Endodermal cell (in vitro differentiated cells): ENCODE measurements around the gene ZNF346. TPM values are rescaled to one million over a fixed set of nuclear protein-coding genes. Genes with fewer than 3 reads are reported as not detected.

Experiments used
- DNase-seq: peaks from one replicate; pipeline ENCODE4 v3.0.0-alpha.2; 2017
- H3K27ac ChIP-seq: 2 replicates; pipeline ENCODE4 v1.5.1; 2013; ENCODE audit warnings: mild to moderate bottlenecking, low read depth, low read length, moderate library complexity
- H3K27me3 ChIP-seq: 2 replicates; pipeline ENCODE4 v1.6.1; 2013; ENCODE audit warnings: mild to moderate bottlenecking, low read length, moderate library complexity; ENCODE audit not compliant: insufficient read depth, control insufficient read depth, poor library complexity, severe bottlenecking
- H3K36me3 ChIP-seq: 2 replicates; pipeline ENCODE4 v1.7.0; 2013; ENCODE audit warnings: mild to moderate bottlenecking, low read length, moderate library complexity; ENCODE audit not compliant: control insufficient read depth, insufficient read depth
- H3K4me1 ChIP-seq: one replicate; pipeline ENCODE4 v1.7.0; 2013; ENCODE audit warnings: low read length; ENCODE audit not compliant: control insufficient read depth, insufficient read depth
- H3K4me3 ChIP-seq: 2 replicates; pipeline ENCODE4 v1.5.1; 2013; ENCODE audit warnings: mild to moderate bottlenecking, low read length, moderate library complexity
- H3K9ac ChIP-seq: 2 replicates; pipeline ENCODE4 v1.6.1; 2013; ENCODE audit warnings: mild to moderate bottlenecking, low read length, moderate library complexity; ENCODE audit not compliant: poor library complexity, severe bottlenecking; ENCODE audit errors: extremely low read depth
- H3K9me3 ChIP-seq: 2 replicates; pipeline ENCODE4 v1.6.1; 2013; ENCODE audit warnings: mild to moderate bottlenecking, low read length, moderate library complexity; ENCODE audit not compliant: control insufficient read depth
- H3K27ac Mint-ChIP-seq: 2 replicates; pipeline ENCODE4 v1.8.0; 2020; ENCODE audit warnings: mixed read lengths
- H3K27me3 Mint-ChIP-seq: 2 replicates; pipeline ENCODE4 v1.8.0; 2021; ENCODE audit warnings: mild to moderate bottlenecking, mixed read lengths; ENCODE audit not compliant: insufficient read depth
- H3K36me3 Mint-ChIP-seq: 2 replicates; pipeline ENCODE4 v1.8.0; 2020; ENCODE audit warnings: low read depth, mixed read lengths
- H3K4me1 Mint-ChIP-seq: 2 replicates; pipeline ENCODE4 v1.8.0; 2020; ENCODE audit warnings: mixed read lengths
- H3K4me3 Mint-ChIP-seq: 2 replicates; pipeline ENCODE4 v1.8.0; 2020; ENCODE audit warnings: mild to moderate bottlenecking, moderate library complexity, mixed read lengths
- H3K9me3 Mint-ChIP-seq: 2 replicates; pipeline ENCODE4 v1.8.0; 2020; ENCODE audit warnings: mild to moderate bottlenecking, mixed read lengths
- WGBS, 2 experiments: methylation state at CpG; one replicate each; pipeline versions ENCODE4 v1.1.5 to v1.1.7; 2013; ENCODE audit warnings: missing lambda C conversion rate in 2 of 2, mixed read lengths in 1 of 2; ENCODE audit not compliant: insufficient coverage in 1 of 2, insufficient read length in 1 of 2; 5-methylcytosine and 5-hydroxymethylcytosine counted together
- total RNA-seq, 2 donors: library from RNA; stranded (reverse); fragmentation: NEBNext Ultra II Directional in 1 of 2; extraction: Animal tissue kit (Norgen Biotek cat#: 25700) in 1 of 2; gene quantifications; 2 replicates in 1 of 2; 3 replicates in 1 of 2; pipeline ENCODE4 v1.2.1, GENCODE V29; 2021
- TF ChIP-seq, protein P1 (sequence below): fragments of 200-600 bp; sonication (generic); conservative IDR thresholded peaks from 2 replicates; pipeline ENCODE4 v1.5.0; 2021; ENCODE audit warnings: antibody characterized with exemption, mild to moderate bottlenecking

The ZNF346 gene
- total RNA-seq, 2 donors from 2014 or later: 25.4 to 38.6 TPM

DNA sequence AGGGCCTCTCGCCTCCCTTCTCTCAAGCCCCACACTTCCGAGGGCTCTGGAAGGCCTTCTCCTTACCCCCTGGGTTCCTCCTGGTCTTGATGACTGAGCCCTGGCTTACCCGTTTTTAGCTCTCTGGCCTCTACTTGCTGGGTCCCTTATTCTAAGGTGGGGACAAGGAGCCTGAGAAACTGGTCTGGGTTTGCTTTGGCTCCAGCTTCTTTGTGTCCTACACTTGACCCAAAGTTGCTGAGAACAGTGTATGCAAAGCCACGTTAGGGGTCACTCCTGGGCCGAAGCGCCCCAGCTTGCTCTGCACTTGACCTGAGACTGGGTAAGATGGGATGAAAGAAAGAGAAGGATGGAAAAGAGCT lies 788 bp downstream of the ZNF346 start:
- DNase-seq: no peak
- WGBS, 2 experiments: 35 to 51% methylated on average over 5 to 6 of the region's 6 CpGs

DNA sequence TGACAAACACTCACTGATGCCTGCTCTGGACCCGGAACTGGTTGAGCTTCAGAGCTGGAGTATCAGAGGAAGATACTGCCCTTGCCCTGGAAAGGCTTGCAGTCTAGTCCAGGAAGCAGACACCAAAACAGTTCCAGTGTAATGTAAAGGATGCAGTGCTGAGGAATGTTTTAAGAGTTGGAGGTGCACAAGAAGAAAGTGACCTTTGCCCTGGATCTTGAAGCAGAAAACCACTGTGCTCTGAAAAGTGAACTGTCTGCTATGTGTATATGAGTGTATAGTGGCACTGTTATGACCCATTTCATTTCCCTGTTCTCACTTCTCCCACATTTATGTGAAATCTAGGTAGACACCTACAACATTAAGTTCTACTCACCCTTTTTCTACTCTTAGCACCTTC lies 2.1 kb downstream of the ZNF346 start:
- Histone ChIP-seq H3K27me3 (no peaks in the 10 kb centered on the region), H3K36me3 (peaks cover 22% of the 10 kb centered on the region), H3K27ac (no peak overlapping the region), H3K4me3 (no peak overlapping the region), H3K4me1 (peaks cover 6% of the 10 kb centered on the region), H3K9me3 (no peaks in the 10 kb centered on the region), H3K9ac (no peak overlapping the region)
- 97 to 100% methylated on average over 1 of the region's 1 CpG for WGBS, 2 experiments
- DNase-seq: no peak
- H3K4me1 Mint-ChIP-seq: peaks cover 16% of the 10 kb centered on the region
- H3K36me3 Mint-ChIP-seq: peaks cover 28% of the 10 kb centered on the region
- TF ChIP-seq, protein P1, sequence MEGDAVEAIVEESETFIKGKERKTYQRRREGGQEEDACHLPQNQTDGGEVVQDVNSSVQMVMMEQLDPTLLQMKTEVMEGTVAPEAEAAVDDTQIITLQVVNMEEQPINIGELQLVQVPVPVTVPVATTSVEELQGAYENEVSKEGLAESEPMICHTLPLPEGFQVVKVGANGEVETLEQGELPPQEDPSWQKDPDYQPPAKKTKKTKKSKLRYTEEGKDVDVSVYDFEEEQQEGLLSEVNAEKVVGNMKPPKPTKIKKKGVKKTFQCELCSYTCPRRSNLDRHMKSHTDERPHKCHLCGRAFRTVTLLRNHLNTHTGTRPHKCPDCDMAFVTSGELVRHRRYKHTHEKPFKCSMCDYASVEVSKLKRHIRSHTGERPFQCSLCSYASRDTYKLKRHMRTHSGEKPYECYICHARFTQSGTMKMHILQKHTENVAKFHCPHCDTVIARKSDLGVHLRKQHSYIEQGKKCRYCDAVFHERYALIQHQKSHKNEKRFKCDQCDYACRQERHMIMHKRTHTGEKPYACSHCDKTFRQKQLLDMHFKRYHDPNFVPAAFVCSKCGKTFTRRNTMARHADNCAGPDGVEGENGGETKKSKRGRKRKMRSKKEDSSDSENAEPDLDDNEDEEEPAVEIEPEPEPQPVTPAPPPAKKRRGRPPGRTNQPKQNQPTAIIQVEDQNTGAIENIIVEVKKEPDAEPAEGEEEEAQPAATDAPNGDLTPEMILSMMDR: no peak
- H3K4me3 Mint-ChIP-seq: no peak overlapping the region
- H3K27me3 Mint-ChIP-seq: no peaks in the 10 kb centered on the region
- no peaks in the 10 kb centered on the region for H3K9me3 Mint-ChIP-seq
- H3K27ac Mint-ChIP-seq: no peak overlapping the region

More for the DNA sequence above, 788 bp downstream of the ZNF346 start:
- peaks cover 16% of the 10 kb centered on the region for H3K4me1 Mint-ChIP-seq
- peak overlapping the region; percentile 93 for H3K4me3 ChIP-seq
- H3K36me3 ChIP-seq: peaks cover 15% of the 10 kb centered on the region
- peak overlapping the region; percentile 87 for H3K27ac Mint-ChIP-seq
- peak overlapping the region; percentile 72 for H3K9ac ChIP-seq
- H3K27ac ChIP-seq: peak overlapping the region; percentile 7
- H3K4me1 ChIP-seq: peaks cover 6% of the 10 kb centered on the region
- H3K27me3 Mint-ChIP-seq: no peaks in the 10 kb centered on the region
- H3K4me3 Mint-ChIP-seq: peak overlapping the region; percentile 91
- peaks cover 24% of the 10 kb centered on the region for H3K36me3 Mint-ChIP-seq
- no peaks in the 10 kb centered on the region for H3K9me3 ChIP-seq
- TF ChIP-seq, protein P1: no peak
- no peaks in the 10 kb centered on the region for H3K27me3 ChIP-seq
- H3K9me3 Mint-ChIP-seq: no peaks in the 10 kb centered on the region

DNA sequence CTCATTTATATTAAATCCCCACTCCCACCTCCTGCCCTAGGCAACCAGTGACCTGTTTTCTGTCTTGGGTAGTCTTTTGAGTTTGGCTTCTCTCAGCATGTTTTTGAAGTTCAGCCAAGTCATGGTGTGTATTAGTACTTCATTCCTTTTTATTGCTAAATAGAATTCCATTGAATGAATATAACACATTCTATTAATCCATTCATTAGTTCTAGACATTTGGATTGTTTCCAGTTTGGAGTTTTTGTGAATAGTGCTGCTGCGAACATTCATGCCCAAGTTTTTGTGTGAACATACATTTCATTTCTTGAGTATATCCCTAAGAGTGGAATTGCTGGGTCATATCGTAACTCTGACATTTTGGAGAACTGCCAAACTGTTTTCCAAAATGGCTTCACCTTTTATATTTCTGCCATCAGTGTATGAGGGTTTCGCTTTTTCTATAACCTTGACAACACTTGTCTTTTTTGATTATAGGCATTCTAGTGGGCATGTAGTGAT lies 2.7 kb downstream of the ZNF346 start:
- Histone ChIP-seq H3K4me3 (no peak overlapping the region), H3K27me3 (no peaks in the 10 kb centered on the region), H3K36me3 (peaks cover 28% of the 10 kb centered on the region), H3K27ac (no peak overlapping the region), H3K9ac (no peak overlapping the region), H3K4me1 (peaks cover 6% of the 10 kb centered on the region), H3K9me3 (no peaks in the 10 kb centered on the region)
- no peak for DNase-seq
- TF ChIP-seq, protein P1: no peak
- peaks cover 16% of the 10 kb centered on the region for H3K4me1 Mint-ChIP-seq
- 94% methylated on average over 2 to 3 of the region's 3 CpGs for WGBS, 2 experiments
- no peak overlapping the region for H3K27ac Mint-ChIP-seq
- H3K9me3 Mint-ChIP-seq: no peaks in the 10 kb centered on the region
- peaks cover 31% of the 10 kb centered on the region for H3K36me3 Mint-ChIP-seq
- no peak overlapping the region for H3K4me3 Mint-ChIP-seq
- H3K27me3 Mint-ChIP-seq: no peaks in the 10 kb centered on the region
